T-cell (primary cell): ENCODE data around the gene SYPL1. TPM values are rescaled to one million over a fixed set of nuclear protein-coding genes. Genes with fewer than 3 reads are reported as not detected.
A peak's percentile ranks its signal among the peaks of the same experiment; 100 is the strongest.

Experiments
- ATAC-seq, 4 experiments: fragments of 200-7000 bp in 3 of 4; fragments of 150-1000 bp in 1 of 4; cut with Tn5 transposase; replicated peaks in 1 of 4; 1 replicate in 3 of 4; 2 replicates in 1 of 4; pipeline ENCODE4 v1.10.0; 2021; ENCODE audit warnings: moderate library complexity in 3 of 4, mild to moderate bottlenecking in 2 of 4, moderate number of reproducible peaks in 1 of 4
- CTCF ChIA-PET, 2 donors: fragments of 300-600 bp; sonication (Branson Sonifier 250); formaldehyde crosslinking; loops; one replicate each; lab custom pipeline; 2022; ENCODE audit warnings: antibody characterized with exemption in 2 of 2; lab: Charles Lee
- POLR2A ChIA-PET, 2 donors: fragments of 300-600 bp; sonication (Branson Sonifier 250); formaldehyde crosslinking; loops; one replicate each; lab custom pipeline; 2022; ENCODE audit warnings: antibody characterized with exemption in 2 of 2; lab: Charles Lee
- DNase-seq, 35 experiments: peaks; one replicate each; pipeline versions ENCODE4 v3.0.0 to v3.0.0-alpha.2; 2013 to 2023
- H3K27ac ChIP-seq: one replicate; pipeline ENCODE4 v1.5.1; 2013; ENCODE audit warnings: low read length
- H3K27me3 ChIP-seq, 2 experiments: replicated peaks in 1 of 2; 1 replicate in 1 of 2; 2 replicates in 1 of 2; pipeline versions ENCODE4 v1.6.1 to v1.7.0; 2013; ENCODE audit warnings: low read length in 1 of 2, mixed read lengths in 1 of 2; ENCODE audit not compliant: control insufficient read depth in 2 of 2, insufficient read depth in 2 of 2; ENCODE audit errors: extremely low read depth in 1 of 2
- H3K36me3 ChIP-seq, 2 donors: 1 replicate in 1 of 2; 2 replicates in 1 of 2; pipeline versions ENCODE4 v1.6.1 to v1.7.0; 2013; ENCODE audit warnings: low read length in 1 of 2; ENCODE audit not compliant: control insufficient read depth in 2 of 2, insufficient read depth in 1 of 2; ENCODE audit errors: extremely low read depth in 1 of 2
- H3K4me1 ChIP-seq, 2 experiments: 1 replicate in 1 of 2; 2 replicates in 1 of 2; pipeline versions ENCODE4 v1.6.1 to v1.7.0; 2013; ENCODE audit warnings: low read length in 2 of 2, mixed read lengths in 1 of 2; ENCODE audit not compliant: insufficient read depth in 2 of 2, control insufficient read depth in 1 of 2; ENCODE audit errors: extremely low read depth in 1 of 2
- H3K4me3 ChIP-seq, 2 donors: 1 replicate in 1 of 2; 2 replicates in 1 of 2; pipeline versions ENCODE4 v1.5.1 to v1.7.0; 2013; ENCODE audit warnings: mild to moderate bottlenecking in 2 of 2, low read length in 1 of 2, moderate library complexity in 1 of 2; ENCODE audit not compliant: control insufficient read depth in 1 of 2; ENCODE audit errors: extremely low read depth in 1 of 2
- H3K9me3 ChIP-seq: 2 replicates; pipeline ENCODE4 v1.7.0; 2013
- H3K27ac Mint-ChIP-seq, 2 donors: one replicate each; pipeline ENCODE4 v1.8.0; 2020 to 2021; ENCODE audit warnings: mild to moderate bottlenecking in 2 of 2, mixed read lengths in 2 of 2
- H3K27me3 Mint-ChIP-seq, 2 donors: one replicate each; pipeline ENCODE4 v1.8.0; 2021 to 2022; ENCODE audit warnings: mixed read lengths in 2 of 2
- H3K36me3 Mint-ChIP-seq: one replicate; pipeline ENCODE4 v1.8.0; 2021; ENCODE audit warnings: mixed read lengths
- H3K4me1 Mint-ChIP-seq, 3 donors: one replicate each; pipeline ENCODE4 v1.8.0; 2020 to 2022; ENCODE audit warnings: mixed read lengths in 3 of 3, mild to moderate bottlenecking in 1 of 3
- H3K4me3 Mint-ChIP-seq, 3 donors: one replicate each; pipeline ENCODE4 v1.8.0; 2020 to 2022; ENCODE audit warnings: mild to moderate bottlenecking in 3 of 3, mixed read lengths in 3 of 3, moderate library complexity in 3 of 3
- H3K9me3 Mint-ChIP-seq, 3 donors: one replicate each; pipeline ENCODE4 v1.8.0; 2020 to 2022; ENCODE audit warnings: mixed read lengths in 3 of 3
- WGBS: methylation state at CpG from one replicate; pipeline ENCODE4 v1.1.5; 2013; ENCODE audit warnings: missing lambda C conversion rate; ENCODE audit not compliant: insufficient coverage; 5-methylcytosine and 5-hydroxymethylcytosine counted together
- total RNA-seq, 35 experiments: library from RNA in 6 of 35; stranded (reverse) in 6 of 35; fragments of 120-200 nt in 1 of 35; gene quantifications; one replicate each; pipeline versions ENCODE4 v1.2.1 to v1.2.4 and lab custom pipeline; 2013 to 2026

SYPL1 gene
- total RNA-seq, 5 donors from 2014 or later (not counting 1 experiment from before 2014, with no cell fraction given), result 36.5 to 44.7 (median 42.6) TPM

DNA sequence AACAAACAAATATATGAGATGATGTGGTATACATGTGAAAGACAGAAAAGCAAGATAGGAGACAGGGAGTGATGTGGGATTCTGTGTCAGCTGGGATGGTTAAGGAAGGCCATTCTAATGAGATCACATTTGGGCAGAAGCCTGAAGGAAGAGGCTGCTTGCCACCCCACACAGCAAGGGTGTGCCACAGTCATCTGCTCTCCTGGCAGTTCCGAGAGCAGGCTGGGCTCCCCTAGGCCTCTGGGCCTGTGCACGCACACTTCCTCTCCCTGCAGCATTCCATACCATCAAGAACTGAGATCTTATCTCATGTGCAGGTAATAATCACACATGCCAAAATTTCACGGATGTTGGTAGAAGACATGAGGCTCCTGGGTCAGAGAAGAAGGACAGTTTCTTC is 43.1 kb downstream of the SYPL1 start:
- H3K4me1 ChIP-seq, result peaks cover 20 to 46% of the 10 kb centered on the region in 2 experiments
- Mint-ChIP-seq H3K9me3 (no peaks in the 10 kb centered on the region), H3K4me3 (no peak overlapping the region), H3K27me3 (no peaks in the 10 kb centered on the region), H3K27ac (no peak overlapping the region), H3K4me1 (peaks cover 51 to 53% (median 53%) of the 10 kb centered on the region in 3 donors), H3K36me3 (no peaks in the 10 kb centered on the region)
- no peak for ATAC-seq
- H3K36me3 ChIP-seq, result no peaks in the 10 kb centered on the region
- H3K9me3 ChIP-seq, result no peaks in the 10 kb centered on the region
- H3K4me3 ChIP-seq, result no peak overlapping the region
- H3K27me3 ChIP-seq, result no peaks in the 10 kb centered on the region
- no peak for DNase-seq
- ChIA-PET CTCF (interaction anchor here in 1 of 2 donors (1.8 kb wide), 1 partner anchor 12 kb away, joined by 6 read pairs; no protein-coding TSS in a partner anchor), POLR2A (no interaction called here)
- no peak overlapping the region for H3K27ac ChIP-seq
- no CpG with 5 or more reads among the region's 3 CpGs for WGBS

DNA sequence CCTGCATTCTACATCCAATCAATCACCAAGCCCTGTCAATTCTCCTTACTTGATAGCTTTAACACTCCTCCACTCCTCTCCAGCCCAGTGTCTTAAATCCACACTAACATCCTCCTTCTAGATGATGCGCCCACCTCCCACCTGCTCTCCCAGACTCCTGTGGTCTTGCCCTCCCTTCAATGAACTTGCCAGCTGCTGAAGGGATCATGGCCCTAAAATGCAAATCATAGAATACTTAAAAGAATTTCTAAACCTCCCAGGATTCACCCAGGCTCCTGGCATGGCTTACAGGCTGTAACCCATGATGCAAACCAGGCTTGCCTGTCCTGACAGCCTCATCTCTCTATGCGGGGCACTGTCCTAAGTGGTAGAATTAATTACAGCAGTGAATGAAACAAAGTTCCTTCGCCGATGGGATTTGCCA is 43.6 kb downstream of the SYPL1 start:
- H3K9me3 ChIP-seq, result no peaks in the 10 kb centered on the region
- H3K27me3 Mint-ChIP-seq, result no peaks in the 10 kb centered on the region
- H3K36me3 ChIP-seq, result no peaks in the 10 kb centered on the region
- H3K9me3 Mint-ChIP-seq, result no peaks in the 10 kb centered on the region
- H3K27me3 ChIP-seq, result no peaks in the 10 kb centered on the region
- WGBS, result 100% methylated on average over 1 of the region's 4 CpGs
- POLR2A ChIA-PET, result no interaction called here
- H3K27ac ChIP-seq, result no peak overlapping the region
- H3K27ac Mint-ChIP-seq, result peak overlapping the region; percentile 4 to 5
- CTCF ChIA-PET, result interaction anchor here (0.5 to 1.8 kb wide), 2 partner anchors 12 to 245 kb away, joined by 3 to 6 read pairs; no protein-coding TSS in a partner anchor
- no peak for DNase-seq
- peaks cover 47 to 51% (median 48%) of the 10 kb centered on the region in 3 donors for H3K4me1 Mint-ChIP-seq
- H3K4me1 ChIP-seq, result peaks cover 20 to 41% of the 10 kb centered on the region in 2 experiments
- ATAC-seq, result no peak
- H3K36me3 Mint-ChIP-seq, result no peaks in the 10 kb centered on the region
- H3K4me3 ChIP-seq, result no peak overlapping the region
- H3K4me3 Mint-ChIP-seq, result no peak overlapping the region

GRCh38 chr7:106067678-106068077 is 44.4 kb downstream of the SYPL1 start:
- H3K4me1 ChIP-seq, result peaks cover 15 to 36% of the 10 kb centered on the region in 2 experiments
- ChIA-PET CTCF (interaction anchor here (0.5 to 1.8 kb wide), 2 partner anchors 13 to 246 kb away, joined by 3 to 6 read pairs; no protein-coding TSS in a partner anchor), POLR2A (interaction anchor here in 1 of 2 donors (0.6 kb wide), 1 partner anchor 341 kb away, joined by 3 read pairs; no protein-coding TSS in a partner anchor)
- DNase-seq (no peak), ATAC-seq (no peak)
- no peaks in the 10 kb centered on the region for H3K27me3 ChIP-seq
- H3K36me3 ChIP-seq, result no peaks in the 10 kb centered on the region
- Mint-ChIP-seq H3K36me3 (no peaks in the 10 kb centered on the region), H3K4me3 (no peak overlapping the region), H3K27me3 (no peaks in the 10 kb centered on the region), H3K4me1 (peaks cover 43 to 51% (median 49%) of the 10 kb centered on the region in 3 donors), H3K27ac (no peak overlapping the region), H3K9me3 (no peaks in the 10 kb centered on the region)
- no peaks in the 10 kb centered on the region for H3K9me3 ChIP-seq
- no peak overlapping the region for H3K27ac ChIP-seq
- WGBS, result 100% methylated on average over 1 of the region's 3 CpGs
- no peak overlapping the region for H3K4me3 ChIP-seq

GRCh38 chr7:106065575-106066500 is 46.3 kb downstream of the SYPL1 start:
- Histone ChIP-seq H3K27ac (no peak overlapping the region), H3K9me3 (no peaks in the 10 kb centered on the region), H3K36me3 (no peaks in the 10 kb centered on the region), H3K4me3 (no peak overlapping the region), H3K4me1 (peaks cover 4 to 20% of the 10 kb centered on the region in 2 experiments), H3K27me3 (no peaks in the 10 kb centered on the region)
- DNase-seq (no peak), ATAC-seq (no peak)
- Mint-ChIP-seq H3K4me3 (no peak overlapping the region), H3K4me1 (peaks cover 27 to 40% (median 38%) of the 10 kb centered on the region in 3 donors), H3K36me3 (no peaks in the 10 kb centered on the region), H3K9me3 (no peaks in the 10 kb centered on the region), H3K27ac (no peak overlapping the region), H3K27me3 (no peaks in the 10 kb centered on the region)
- ChIA-PET CTCF (interaction anchor here in 1 of 2 donors (0.6 to 1.1 kb wide), 2 partner anchors 9 to 131 kb away, joined by 3 read pairs; no protein-coding TSS in a partner anchor), POLR2A (interaction anchor here in 1 of 2 donors (0.6 to 0.9 kb wide), 2 partner anchors 20 to 208 kb away, joined by 3 to 5 read pairs; no protein-coding TSS in a partner anchor)
- 97% methylated on average over 12 of the region's 26 CpGs for WGBS

DNA sequence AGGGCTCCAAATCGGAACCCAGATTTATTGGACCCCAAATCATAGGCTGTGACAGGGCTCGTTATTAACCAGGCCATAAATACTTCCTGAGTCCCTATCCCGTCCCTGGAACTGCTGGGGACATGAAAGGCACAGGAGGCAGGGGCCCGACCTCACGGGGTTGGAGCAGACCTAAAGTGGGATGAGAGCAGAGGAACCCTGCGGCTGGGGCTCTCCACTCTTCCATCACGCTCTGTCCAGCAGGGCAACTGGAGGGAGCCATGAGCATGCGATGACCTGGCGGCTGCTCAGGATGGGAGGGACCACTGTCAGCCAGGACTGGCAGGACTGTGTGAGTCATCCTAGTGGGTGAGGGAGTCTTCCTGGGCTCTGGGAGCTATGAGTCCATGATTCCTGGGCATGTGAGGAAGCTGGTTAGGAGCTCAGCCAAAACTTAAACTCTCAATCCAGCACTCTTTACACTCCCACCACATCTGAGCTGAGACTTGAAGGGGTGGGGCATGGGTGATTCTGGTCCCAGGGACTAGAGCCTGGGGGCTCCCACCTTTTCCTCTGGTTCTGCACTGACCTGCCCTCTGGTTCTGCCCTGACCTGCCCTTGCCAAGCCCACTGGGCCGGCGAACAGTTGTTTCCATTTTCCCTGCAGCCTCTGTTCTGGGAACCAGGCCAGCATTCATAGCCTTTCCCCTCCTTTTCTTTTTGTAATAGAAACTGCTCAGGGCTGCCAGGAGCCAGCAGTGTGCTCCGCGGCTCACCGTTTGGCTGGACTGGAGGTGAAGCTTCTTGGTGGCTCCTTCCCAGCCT is 47.1 kb downstream of the SYPL1 start:
- ATAC-seq, result no peak
- H3K9me3 ChIP-seq, result no peaks in the 10 kb centered on the region
- WGBS, result 95% methylated on average over 12 of the region's 14 CpGs
- no peaks in the 10 kb centered on the region for H3K27me3 ChIP-seq
- no peak overlapping the region for H3K27ac ChIP-seq
- ChIA-PET CTCF (interaction anchor here in 1 of 2 donors (0.6 kb wide), 1 partner anchor 132 kb away, joined by 3 read pairs; no protein-coding TSS in a partner anchor), POLR2A (no interaction called here)
- H3K36me3 ChIP-seq, result no peaks in the 10 kb centered on the region
- DNase-seq, result no peak
- Mint-ChIP-seq H3K27ac (no peak overlapping the region), H3K4me3 (no peak overlapping the region), H3K36me3 (no peaks in the 10 kb centered on the region), H3K4me1 (peaks cover 21 to 35% (median 32%) of the 10 kb centered on the region in 3 donors), H3K9me3 (no peaks in the 10 kb centered on the region), H3K27me3 (no peaks in the 10 kb centered on the region)
- H3K4me1 ChIP-seq, result peaks cover 2 to 11% of the 10 kb centered on the region in 2 experiments
- H3K4me3 ChIP-seq, result no peak overlapping the region

- no peaks in the 10 kb centered on the region for H3K27me3 ChIP-seq
- CTCF ChIA-PET, result interaction anchor here in 1 of 2 donors (0.8 kb wide), 1 partner anchor 33 kb away, joined by 4 read pairs; no protein-coding TSS in a partner anchor
- no peaks in the 10 kb centered on the region for H3K9me3 ChIP-seq
- Mint-ChIP-seq H3K27ac (no peak overlapping the region), H3K27me3 (no peaks in the 10 kb centered on the region), H3K9me3 (no peaks in the 10 kb centered on the region), H3K4me1 (peaks cover 16 to 32% (median 28%) of the 10 kb centered on the region in 3 donors), H3K4me3 (no peak overlapping the region), H3K36me3 (no peaks in the 10 kb centered on the region)
- H3K4me1 ChIP-seq, result peaks cover 2 to 9% of the 10 kb centered on the region in 2 experiments
- DNase-seq (no peak), ATAC-seq (no peak)
- WGBS, result 94% methylated on average over 6 of the region's 8 CpGs
- H3K36me3 ChIP-seq, result no peaks in the 10 kb centered on the region
- no peak overlapping the region for H3K4me3 ChIP-seq
- POLR2A ChIA-PET, result no interaction called here
- no peak overlapping the region for H3K27ac ChIP-seq
These were observed 47.8 kb downstream of the SYPL1 start for GRCh38 chr7:106064316-106064715.
